IMR-90 (cell line): ENCODE results near the gene SEC24D. TPM values are rescaled to one million over a fixed set of nuclear protein-coding genes. Genes with fewer than 3 reads are reported as not detected.

ENCODE experiments used
- ATAC-seq: fragments of 200-7000 bp; cut with Tn5 transposase; 2 replicates; pipeline ENCODE4 v1.9.1; 2020; ENCODE audit warnings: low read depth, mild to moderate bottlenecking, moderate library complexity
- BruUV-seq: library from RNA; stranded (reverse); fragments of 400-500 nt; replicated peaks from 2 replicates; lab custom pipeline; 2021; lab: Mats Ljungman, UMichigan
- CTCF ChIA-PET: fragments of 300-600 bp; formaldehyde crosslinking; extraction: SDS; loops from one replicate; lab custom pipeline; 2021; ENCODE audit warnings: antibody characterized with exemption; lab: Yijun Ruan, JAX
- POLR2A ChIA-PET: fragments of 300-600 bp; sonication (Branson Sonifier 250); formaldehyde crosslinking; loops from one replicate; lab custom pipeline; 2022; ENCODE audit warnings: antibody characterized with exemption; ENCODE audit not compliant: unreplicated experiment; lab: Charles Lee
- DNase-seq: peaks from one replicate; pipeline ENCODE4 v3.0.0; 2013
- H2AFZ ChIP-seq: replicated peaks from 2 replicates; pipeline ENCODE3; 2013; ENCODE audit warnings: low read length, mild to moderate bottlenecking; ENCODE audit not compliant: poor library complexity
- H2AK5ac ChIP-seq: 2 replicates; pipeline ENCODE4 v1.6.1; 2013; ENCODE audit warnings: low read depth, low read length, inconsistent platforms
- H2AK9ac ChIP-seq: replicated peaks from 2 replicates; pipeline ENCODE3; 2013; ENCODE audit warnings: mild to moderate bottlenecking, low read depth, low read length, moderate library complexity; ENCODE audit not compliant: poor library complexity
- H2BK120ac ChIP-seq: 2 replicates; pipeline ENCODE4 v1.6.1; 2013; ENCODE audit warnings: low read depth, low read length, inconsistent platforms
- H2BK15ac ChIP-seq: 3 replicates; pipeline ENCODE4 v1.6.1; 2013; ENCODE audit warnings: low read depth, low read length, inconsistent platforms
- H2BK20ac ChIP-seq: 2 replicates; pipeline ENCODE4 v1.6.1; 2013; ENCODE audit warnings: low read depth, mild to moderate bottlenecking, inconsistent platforms, low read length, moderate library complexity
- H2BK5ac ChIP-seq: 2 replicates; pipeline ENCODE4 v1.6.1; 2013; ENCODE audit warnings: mild to moderate bottlenecking, low read depth, low read length, inconsistent platforms; ENCODE audit not compliant: poor library complexity, severe bottlenecking
- H3K14ac ChIP-seq: replicated peaks from 2 replicates; pipeline ENCODE4 v1.6.1; 2013; ENCODE audit warnings: low read depth, low read length, inconsistent platforms
- H3K18ac ChIP-seq: 2 replicates; pipeline ENCODE4 v1.6.1; 2013; ENCODE audit warnings: low read depth, low read length, control low read depth
- H3K23ac ChIP-seq: 2 replicates; pipeline ENCODE4 v1.6.1; 2013; ENCODE audit warnings: low read depth, low read length, inconsistent platforms
- H3K27ac ChIP-seq: 2 replicates; pipeline ENCODE4 v1.5.1; 2013; ENCODE audit warnings: mild to moderate bottlenecking, control low read depth, low read length; ENCODE audit not compliant: insufficient read depth
- H3K27me3 ChIP-seq: 2 replicates; pipeline ENCODE4 v1.6.1; 2013; ENCODE audit warnings: low read length; ENCODE audit not compliant: control insufficient read depth, insufficient read depth
- H3K36me3 ChIP-seq: 2 replicates; pipeline ENCODE4 v1.6.1; 2013; ENCODE audit warnings: low read length, mixed read lengths; ENCODE audit not compliant: control insufficient read depth, insufficient read depth
- H3K4ac ChIP-seq: 2 replicates; pipeline ENCODE4 v1.6.1; 2013; ENCODE audit warnings: low read depth, low read length, inconsistent platforms
- H3K4me1 ChIP-seq: 2 replicates; pipeline ENCODE4 v1.6.1; 2013; ENCODE audit warnings: low read length, mixed read lengths; ENCODE audit not compliant: control insufficient read depth, insufficient read depth
- H3K4me2 ChIP-seq: 2 replicates; pipeline ENCODE4 v1.6.1; 2013; ENCODE audit warnings: low read depth, mild to moderate bottlenecking, control low read depth, low read length, moderate library complexity
- H3K4me3 ChIP-seq: 2 replicates; pipeline ENCODE4 v1.5.1; 2013; ENCODE audit warnings: low read depth, mild to moderate bottlenecking, control low read depth, low read length, moderate library complexity; ENCODE audit not compliant: insufficient read depth
- H3K56ac ChIP-seq: 2 replicates; pipeline ENCODE4 v1.6.1; 2013; ENCODE audit warnings: low read length, inconsistent platforms; ENCODE audit not compliant: insufficient read depth; ENCODE audit errors: extremely low read depth
- H3K79me1 ChIP-seq, 2 experiments: 2 replicates each; pipeline ENCODE4 v1.6.1; 2013; ENCODE audit warnings: low read length in 2 of 2, inconsistent platforms in 1 of 2, low read depth in 1 of 2
- H3K9ac ChIP-seq: 2 replicates; pipeline ENCODE4 v1.6.1; 2013; ENCODE audit warnings: low read depth, low read length, control low read depth
- H3K9me1 ChIP-seq: 2 replicates; pipeline ENCODE4 v1.6.1; 2013; ENCODE audit warnings: low read length, inconsistent platforms; ENCODE audit not compliant: insufficient read depth
- H3K9me3 ChIP-seq: 2 replicates; pipeline ENCODE4 v1.6.1; 2013; ENCODE audit warnings: low read length; ENCODE audit not compliant: control insufficient read depth, insufficient read depth
- H4K20me1 ChIP-seq: 2 replicates; pipeline ENCODE4 v1.6.1; 2013; ENCODE audit warnings: low read length, inconsistent platforms; ENCODE audit not compliant: insufficient read depth
- H4K5ac ChIP-seq: 2 replicates; pipeline ENCODE4 v1.6.1; 2013; ENCODE audit warnings: mild to moderate bottlenecking, low read depth, low read length, control low read depth
- H4K8ac ChIP-seq, 2 experiments: 2 replicates each; pipeline ENCODE4 v1.6.1; 2013; ENCODE audit warnings: low read depth in 2 of 2, low read length in 2 of 2, control low read depth in 1 of 2, inconsistent platforms in 1 of 2
- H4K91ac ChIP-seq: 2 replicates; pipeline ENCODE4 v1.6.1; 2013; ENCODE audit warnings: low read depth, low read length, inconsistent platforms; ENCODE audit not compliant: insufficient read depth
- BHLHE40 ChIP-seq: fragments of 150-350 bp; IDR thresholded peaks from 2 replicates; pipeline ENCODE4 v1.6.1; 2016; ENCODE audit warnings: mild to moderate bottlenecking, low read depth, low read length
- CEBPB ChIP-seq: IDR thresholded peaks from 2 replicates; pipeline ENCODE4 v1.6.1; 2012; ENCODE audit warnings: low read depth, low read length, improper control_type of control experiment
- CHD1 ChIP-seq: IDR thresholded peaks from 2 replicates; pipeline ENCODE4 v1.6.1; 2012; ENCODE audit warnings: low read depth, low read length, improper control_type of control experiment
- MAFK ChIP-seq: IDR thresholded peaks from 2 replicates; pipeline ENCODE4 v1.6.1; 2012; ENCODE audit warnings: low read depth, low read length, improper control_type of control experiment
- MAZ ChIP-seq: IDR thresholded peaks from 2 replicates; pipeline ENCODE4 v1.6.1; 2012; ENCODE audit warnings: low read depth, mild to moderate bottlenecking, low read length, improper control_type of control experiment, moderate library complexity, borderline replicate concordance
- MXI1 ChIP-seq: IDR thresholded peaks from 2 replicates; pipeline ENCODE4 v1.6.1; 2012; ENCODE audit warnings: low read depth, mild to moderate bottlenecking, low read length, moderate library complexity, borderline replicate concordance
- NFE2L2 ChIP-seq: fragments of 150-350 bp; IDR thresholded peaks from 2 replicates; pipeline ENCODE4 v1.6.1; 2016; ENCODE audit warnings: low read depth, mild to moderate bottlenecking, low read length
- RAD21 ChIP-seq: IDR thresholded peaks from 2 replicates; pipeline ENCODE4 v1.6.1; 2012; ENCODE audit warnings: low read length, improper control_type of control experiment
- RCOR1 ChIP-seq: IDR thresholded peaks from 2 replicates; pipeline ENCODE4 v1.6.1; 2012; ENCODE audit warnings: mild to moderate bottlenecking, low read length, improper control_type of control experiment; ENCODE audit not compliant: insufficient replicate concordance
- RFX5 ChIP-seq: IDR thresholded peaks from 2 replicates; pipeline ENCODE4 v1.8.0; 2012; ENCODE audit warnings: low read depth, mild to moderate bottlenecking, low read length, moderate library complexity
- SMC3 ChIP-seq: fragments of 150-350 bp; IDR thresholded peaks from 2 replicates; pipeline ENCODE4 v1.6.1; 2016; ENCODE audit warnings: low read depth, mild to moderate bottlenecking, antibody characterized with exemption, low read length, moderate library complexity
- dilution Hi-C: fragments of 300-500 bp; cut with HindIII; formaldehyde crosslinking; loops from one replicate; pipeline ENCODE4 v1.14.3; 2018; ENCODE audit warnings: low sequenced_read_pairs; ENCODE audit not compliant: unreplicated experiment
- in situ Hi-C: fragments of 300-500 bp; cut with MboI; formaldehyde crosslinking; loops from 3 replicates; pipeline ENCODE4 v1.14.3; 2019; ENCODE audit warnings: low sequenced_read_pairs, inconsistent platforms, mixed read lengths
- intact Hi-C: fragments of 100-400 bp; cut with micrococcal nuclease; formaldehyde crosslinking; loops from 2 replicates; pipeline ENCODE4 v1.10.0; 2022
- polyA plus RNA-seq, 3 experiments: library from polyadenylated mRNA; depleted of rRNA; stranded (reverse); fragments of >200 nt; gene quantifications; 2 replicates each; pipeline ENCODE4 v1.2.3, GENCODE V29; 2012; ENCODE audit warnings: low replicate concordance in 1 of 3
- total RNA-seq: library from RNA; depleted of rRNA; stranded (reverse); fragments of >200 nt; gene quantifications from 2 replicates; pipeline ENCODE4 v1.2.3, GENCODE V29; 2012
- TF ChIP-seq, protein P1 (sequence below): fragments of 150-350 bp; IDR thresholded peaks from 2 replicates; pipeline ENCODE4 v1.6.1; 2017; ENCODE audit warnings: mild to moderate bottlenecking, antibody characterized with exemption, low read length, low read depth
- TF ChIP-seq, protein P2 (sequence below): conservative IDR thresholded peaks from 2 replicates; pipeline ENCODE4 v1.5.1; 2012; ENCODE audit warnings: mild to moderate bottlenecking, low read depth, low read length, improper control_type of control experiment

SEC24D gene
- total and polyA plus RNA-seq, 2 of the 4 experiments (the other 2 are of a cell fraction): 93.2 to 111 TPM

DNA sequence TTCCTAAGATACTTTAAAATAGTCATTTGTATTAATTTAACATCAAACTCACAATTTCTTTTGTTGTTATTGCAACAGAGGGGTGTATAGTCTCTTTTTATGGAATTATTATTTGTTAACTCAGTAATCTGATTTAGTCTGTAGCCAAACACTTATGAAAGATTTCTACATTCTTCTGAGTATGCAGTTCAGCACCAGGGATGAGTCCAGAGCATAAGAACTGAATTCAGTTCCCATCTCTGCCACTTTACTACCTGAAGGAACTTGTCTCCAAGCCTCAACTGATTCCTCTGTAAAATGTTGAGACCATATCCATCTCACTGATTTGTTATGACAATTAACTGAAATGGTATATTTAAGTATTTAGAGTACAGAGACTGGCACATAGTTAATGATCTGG is 105.2 kb downstream of the SEC24D start:
- H3K27ac ChIP-seq: no peak overlapping the region
- no peak overlapping the region for H3K4ac ChIP-seq

More for the DNA sequence above, 105.2 kb downstream of the SEC24D start:
- H3K56ac ChIP-seq: no peak overlapping the region
- H4K91ac ChIP-seq: no peak overlapping the region
- peak overlapping the region; percentile 45; the same call in 1 of the 2 replicates for H3K23ac ChIP-seq
- H2AFZ ChIP-seq: no peak overlapping the region
- H4K8ac ChIP-seq: no peak overlapping the region
- peaks cover 8% of the 10 kb centered on the region; the same call in 1 of the 2 replicates for H3K9me1 ChIP-seq
- peak overlapping the region; percentile 58 for H2BK5ac ChIP-seq
- H3K14ac ChIP-seq: no peak overlapping the region
- no peak overlapping the region for H2AK9ac ChIP-seq
- H2BK120ac ChIP-seq: no peak overlapping the region
- intact Hi-C loops: no loop called here
- TF ChIP-seq CHD1 (no peak), RCOR1 (no peak), MAZ (no peak), BHLHE40 (no peak), RAD21 (no peak), MXI1 (no peak), RFX5 (no peak), SMC3 (no peak), CEBPB (no peak), NFE2L2 (no peak), MAFK (no peak)
- TF ChIP-seq, protein P1, sequence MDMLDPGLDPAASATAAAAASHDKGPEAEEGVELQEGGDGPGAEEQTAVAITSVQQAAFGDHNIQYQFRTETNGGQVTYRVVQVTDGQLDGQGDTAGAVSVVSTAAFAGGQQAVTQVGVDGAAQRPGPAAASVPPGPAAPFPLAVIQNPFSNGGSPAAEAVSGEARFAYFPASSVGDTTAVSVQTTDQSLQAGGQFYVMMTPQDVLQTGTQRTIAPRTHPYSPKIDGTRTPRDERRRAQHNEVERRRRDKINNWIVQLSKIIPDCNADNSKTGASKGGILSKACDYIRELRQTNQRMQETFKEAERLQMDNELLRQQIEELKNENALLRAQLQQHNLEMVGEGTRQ: no peak
- TF ChIP-seq, protein P2, sequence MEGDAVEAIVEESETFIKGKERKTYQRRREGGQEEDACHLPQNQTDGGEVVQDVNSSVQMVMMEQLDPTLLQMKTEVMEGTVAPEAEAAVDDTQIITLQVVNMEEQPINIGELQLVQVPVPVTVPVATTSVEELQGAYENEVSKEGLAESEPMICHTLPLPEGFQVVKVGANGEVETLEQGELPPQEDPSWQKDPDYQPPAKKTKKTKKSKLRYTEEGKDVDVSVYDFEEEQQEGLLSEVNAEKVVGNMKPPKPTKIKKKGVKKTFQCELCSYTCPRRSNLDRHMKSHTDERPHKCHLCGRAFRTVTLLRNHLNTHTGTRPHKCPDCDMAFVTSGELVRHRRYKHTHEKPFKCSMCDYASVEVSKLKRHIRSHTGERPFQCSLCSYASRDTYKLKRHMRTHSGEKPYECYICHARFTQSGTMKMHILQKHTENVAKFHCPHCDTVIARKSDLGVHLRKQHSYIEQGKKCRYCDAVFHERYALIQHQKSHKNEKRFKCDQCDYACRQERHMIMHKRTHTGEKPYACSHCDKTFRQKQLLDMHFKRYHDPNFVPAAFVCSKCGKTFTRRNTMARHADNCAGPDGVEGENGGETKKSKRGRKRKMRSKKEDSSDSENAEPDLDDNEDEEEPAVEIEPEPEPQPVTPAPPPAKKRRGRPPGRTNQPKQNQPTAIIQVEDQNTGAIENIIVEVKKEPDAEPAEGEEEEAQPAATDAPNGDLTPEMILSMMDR: no peak
- peaks cover 12% of the 10 kb centered on the region; the same call in 1 of the 2 replicates for H4K20me1 ChIP-seq
- H3K9ac ChIP-seq: no peak overlapping the region
- no peaks in the 10 kb centered on the region for H3K27me3 ChIP-seq
- ATAC-seq (no peak), DNase-seq (peak; percentile 28)
- no peak overlapping the region for H2BK20ac ChIP-seq
- no peak overlapping the region for H2AK5ac ChIP-seq
- H2BK15ac ChIP-seq: no peak overlapping the region
- H3K4me2 ChIP-seq: no peak overlapping the region
- POLR2A ChIA-PET: no interaction called here
- peaks cover 3% of the 10 kb centered on the region for H3K4me1 ChIP-seq
- CTCF ChIA-PET: interaction anchor here (1.2 kb wide), 1 partner anchor 11 kb away, joined by 5 read pairs; no protein-coding TSS in a partner anchor
- peaks cover 20 to 50% of the 10 kb centered on the region in 2 experiments for H3K79me1 ChIP-seq
- H4K5ac ChIP-seq: no peak overlapping the region
- no peak overlapping the region for H3K18ac ChIP-seq
- dilution Hi-C loops: no loop called here
- in situ Hi-C loops: no loop called here
- H3K4me3 ChIP-seq: no peak overlapping the region
- H3K36me3 ChIP-seq: peaks cover 45% of the 10 kb centered on the region
- H3K9me3 ChIP-seq: no peaks in the 10 kb centered on the region
- no TSS peak for BruUV-seq
